NCI-H446 treated with DMSO at 0.1 percent for 48 hours (cell line): ENCODE data around the gene FLNB.

Experiments used
- DNase-seq: peaks from one replicate; lab custom pipeline; 2025; lab: John Stamatoyannopoulos, UW

FLNB gene

DNA sequence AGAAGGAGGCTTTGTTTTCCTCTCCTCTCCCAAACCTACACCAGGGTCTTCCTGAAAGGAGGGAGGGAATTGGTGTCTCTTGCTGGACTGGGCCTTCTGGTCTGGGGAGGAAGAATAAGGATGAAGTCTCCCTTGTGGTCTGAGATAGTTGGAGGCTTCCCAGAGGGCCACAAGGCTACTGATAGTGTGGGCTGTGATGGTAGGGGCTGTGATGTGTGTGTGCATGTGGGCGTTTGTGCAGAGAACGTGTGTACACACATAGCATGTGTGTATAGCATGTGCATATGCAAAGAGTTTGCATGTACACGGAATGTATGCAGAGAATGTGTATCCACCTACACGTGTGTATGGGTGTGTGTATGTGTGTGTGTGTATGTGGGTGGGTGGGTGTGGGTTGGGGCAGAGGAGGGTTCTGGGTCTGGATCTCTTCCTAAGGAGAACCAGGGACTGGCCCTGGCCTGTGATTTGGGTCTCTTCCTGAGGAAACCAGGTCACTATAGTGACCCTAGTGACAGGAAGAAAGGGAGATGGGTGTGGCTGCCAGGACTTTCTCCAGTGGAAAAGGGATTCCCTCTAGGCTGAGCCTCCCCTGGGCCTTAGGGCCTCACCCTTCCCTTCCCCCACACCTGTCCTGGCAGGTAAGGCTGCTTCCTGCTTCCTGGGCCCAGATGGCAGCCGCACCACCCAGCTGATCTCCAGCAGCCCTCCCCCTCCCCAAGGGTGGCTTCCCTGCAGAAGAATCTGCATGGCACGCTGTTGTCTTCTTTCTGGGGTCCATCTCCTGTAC lies 1.7 kb downstream of the FLNB start:
- no peak for DNase-seq

DNA sequence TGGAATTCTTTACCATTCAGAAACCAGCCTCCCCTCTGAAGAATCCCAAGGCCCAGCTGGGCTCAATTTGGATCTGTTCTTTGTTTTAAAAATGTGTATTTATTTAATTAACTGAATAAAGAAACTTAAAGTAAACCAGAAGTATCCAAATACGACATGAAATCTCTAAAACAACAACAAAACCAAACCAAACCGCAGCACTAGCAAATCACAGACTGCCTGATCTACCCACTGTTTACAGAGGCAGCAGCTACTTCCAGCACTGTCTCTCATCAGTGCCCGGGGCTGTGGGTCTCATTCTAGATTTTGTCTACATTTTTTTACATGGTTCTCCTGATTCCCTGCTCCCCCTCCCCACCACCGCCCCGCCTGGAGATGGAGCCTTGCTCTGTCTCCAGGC lies 2.3 kb downstream of the FLNB start:
- no peak for DNase-seq

DNA sequence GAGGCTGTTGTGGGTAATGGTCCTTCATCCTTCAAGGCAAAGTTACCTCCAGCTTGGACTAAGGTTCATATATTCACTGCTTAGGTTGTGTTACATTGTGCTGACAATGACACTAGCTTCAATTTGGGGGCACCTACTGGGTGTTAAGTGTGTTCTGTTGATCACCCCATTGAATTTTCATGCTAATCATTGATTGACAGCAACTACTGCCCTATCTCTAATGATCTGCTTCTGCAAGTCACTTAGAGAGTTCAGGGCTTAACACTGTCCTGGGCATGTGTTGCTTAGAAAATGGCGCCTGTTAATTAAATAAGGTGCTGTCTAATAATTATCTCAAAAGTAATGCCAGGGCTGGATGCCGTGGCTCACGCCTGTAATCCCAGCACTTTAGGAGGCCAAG lies 3.4 kb downstream of the FLNB start:
- DNase-seq = no peak

DNA sequence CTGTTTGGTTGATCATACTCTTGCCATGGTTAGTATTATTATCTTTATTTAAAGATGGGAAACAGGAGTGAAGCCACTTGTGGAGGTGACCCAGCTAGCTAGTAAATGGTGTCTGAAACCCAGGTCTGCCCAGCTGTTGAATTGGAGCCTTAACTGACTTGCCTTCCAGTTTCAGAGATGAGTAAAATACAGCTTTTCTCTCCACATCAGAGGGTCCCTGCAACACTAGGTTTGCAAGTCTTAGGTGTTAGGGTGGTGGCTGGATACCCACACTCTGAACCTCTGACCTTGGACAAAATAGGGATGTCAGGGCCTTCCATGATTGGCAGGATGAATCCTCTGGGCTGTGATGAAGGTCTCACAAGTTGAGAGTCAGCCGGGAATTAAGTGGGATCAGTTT lies 4.1 kb downstream of the FLNB start:
- DNase-seq = no peak

DNA sequence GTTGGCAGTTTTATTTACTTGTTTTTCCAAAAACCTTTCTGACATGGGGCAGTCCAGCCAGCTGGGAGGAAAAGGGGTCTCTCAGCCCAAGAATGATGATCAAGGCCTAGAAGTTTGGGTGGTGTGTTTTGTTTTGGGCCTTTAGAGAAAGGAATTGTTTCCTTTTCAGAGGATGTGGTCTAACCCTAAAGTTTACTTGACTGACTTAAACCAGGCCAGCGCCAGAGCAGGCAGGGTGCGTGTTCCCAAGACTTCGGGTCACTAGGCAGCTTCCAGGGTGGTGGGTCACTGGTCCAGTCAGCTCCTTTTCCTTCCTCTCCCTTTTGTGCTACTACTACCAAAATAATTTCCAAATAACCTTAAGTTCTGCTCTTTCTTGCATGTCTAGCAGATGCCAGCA lies 4.9 kb downstream of the FLNB start:
- DNase-seq = no peak

DNA sequence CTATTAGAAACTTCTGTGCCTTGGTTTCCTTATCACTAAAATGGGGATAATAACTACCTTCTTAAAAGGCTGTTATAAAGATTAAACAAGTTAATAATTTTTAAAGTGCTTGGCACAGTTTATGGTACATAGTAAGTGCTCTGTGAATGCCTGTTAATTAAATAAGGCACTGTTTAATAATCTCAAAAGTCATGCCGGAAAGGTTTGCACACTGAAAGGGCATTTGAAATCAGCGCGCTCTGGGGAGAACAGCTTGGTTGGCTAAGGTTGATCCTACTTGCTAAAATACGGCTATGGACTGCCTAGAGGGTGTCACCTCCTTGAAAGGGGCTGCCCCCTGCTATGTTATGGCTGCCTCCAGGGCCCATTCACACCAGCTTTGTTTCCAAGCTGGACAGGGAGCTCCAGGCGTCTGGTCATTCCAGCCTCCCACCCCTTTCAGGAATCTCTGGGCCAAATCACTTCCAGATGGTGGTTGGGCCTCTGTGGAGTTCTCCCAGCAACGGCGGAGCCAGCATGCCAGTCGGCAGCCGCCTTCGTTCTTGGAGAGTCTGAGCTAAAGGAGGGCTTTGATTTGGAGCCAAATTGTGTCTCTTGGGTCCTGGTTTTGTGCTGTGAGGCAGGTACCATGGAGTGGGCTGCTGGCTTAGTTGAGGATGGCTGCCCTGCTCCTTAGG lies 5.9 kb downstream of the FLNB start:
- peak; percentile 30 for DNase-seq

DNA sequence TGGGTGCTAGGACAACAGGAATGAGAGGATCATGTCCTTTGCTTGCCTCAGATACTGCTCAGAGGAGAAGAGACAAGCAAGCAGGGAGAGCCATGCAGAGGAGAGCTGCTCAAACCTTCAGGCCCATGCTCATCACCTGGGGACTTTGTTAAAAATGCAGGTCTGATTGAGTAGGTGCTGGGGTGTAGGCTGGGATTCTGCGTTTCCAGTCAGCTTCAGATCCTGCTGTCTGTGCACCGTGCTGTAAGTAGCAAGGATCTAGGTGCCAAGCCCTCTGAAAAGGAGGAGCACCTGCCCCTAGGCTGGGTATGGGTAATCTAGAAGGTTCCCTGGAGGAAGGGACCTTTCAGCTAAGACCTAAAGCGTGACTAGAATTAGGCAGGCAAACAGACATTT lies 7.3 kb downstream of the FLNB start:
- DNase-seq = no peak

DNA sequence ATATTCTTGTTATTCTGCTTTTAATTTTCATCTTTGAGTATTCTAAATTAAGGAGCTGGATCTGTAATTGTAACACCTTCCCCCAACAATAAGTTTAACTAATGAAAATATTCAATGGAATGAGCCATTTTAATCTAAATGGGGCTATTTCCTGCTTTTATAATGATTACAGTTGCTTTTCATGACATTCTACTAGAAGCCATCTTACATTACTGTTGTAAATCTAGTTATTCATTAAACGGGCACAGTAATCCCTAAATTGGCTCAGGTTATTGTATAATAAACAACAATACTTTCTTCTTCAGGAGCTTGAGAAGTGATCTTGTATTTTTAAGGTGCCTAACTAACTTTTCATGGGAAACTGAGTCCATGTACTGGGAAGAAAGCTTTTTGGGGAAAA lies 8.5 kb downstream of the FLNB start:
- no peak for DNase-seq

DNA sequence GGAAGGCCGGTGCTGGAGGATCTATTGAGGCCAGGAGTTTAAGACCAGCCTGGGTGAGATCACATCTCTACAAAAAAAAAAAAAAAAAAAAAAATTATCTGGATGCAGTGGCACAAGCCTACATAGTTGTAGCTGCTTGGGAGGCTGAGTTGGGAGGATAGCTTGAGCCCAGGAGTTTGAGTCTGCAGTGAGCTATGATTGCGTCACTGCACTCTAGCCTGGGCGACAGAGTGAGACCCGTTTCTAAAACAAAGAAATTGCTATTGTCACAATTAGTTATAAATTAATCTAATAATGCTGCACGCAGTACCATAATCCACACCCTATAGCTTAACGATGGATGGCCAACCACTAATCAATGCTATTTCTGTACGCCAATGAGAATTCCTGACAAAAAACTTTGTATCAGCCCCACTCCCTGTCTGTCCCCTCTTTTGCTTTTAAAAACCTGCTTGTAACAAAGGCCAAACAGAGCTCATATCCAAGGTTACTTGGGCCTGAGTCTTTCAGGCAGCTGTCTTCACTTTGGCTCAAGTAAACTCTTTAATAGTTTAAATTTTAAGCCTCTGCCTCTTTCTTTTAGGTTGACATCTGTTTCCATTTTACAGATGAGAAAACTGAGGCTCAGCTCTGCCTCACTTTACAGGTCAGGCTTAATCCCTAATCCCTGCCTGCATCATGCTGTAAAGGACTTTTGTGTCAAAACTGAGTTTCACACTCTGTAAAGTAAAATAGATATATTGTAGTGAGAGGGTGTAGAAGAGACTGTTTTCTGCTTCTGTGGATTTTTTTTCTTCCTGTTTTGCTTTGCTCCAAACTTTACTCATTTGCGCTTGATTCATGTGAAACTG lies 10.9 kb downstream of the FLNB start:
- no peak for DNase-seq

DNA sequence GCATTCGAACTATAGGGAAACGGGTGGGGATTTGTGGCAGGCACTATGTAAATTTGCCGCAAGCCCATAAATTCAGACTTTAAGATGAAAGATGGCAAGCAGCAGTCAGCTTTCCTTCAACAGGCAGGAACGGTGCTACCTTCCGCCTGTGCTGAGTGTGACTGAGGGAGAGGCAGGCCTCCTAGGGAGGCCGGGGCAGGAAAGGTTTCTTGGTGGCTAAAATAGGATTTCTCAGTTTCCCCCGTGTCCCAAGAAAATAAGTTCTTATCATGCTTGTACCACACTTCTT lies 12.5 kb downstream of the FLNB start:
- no peak for DNase-seq

DNA sequence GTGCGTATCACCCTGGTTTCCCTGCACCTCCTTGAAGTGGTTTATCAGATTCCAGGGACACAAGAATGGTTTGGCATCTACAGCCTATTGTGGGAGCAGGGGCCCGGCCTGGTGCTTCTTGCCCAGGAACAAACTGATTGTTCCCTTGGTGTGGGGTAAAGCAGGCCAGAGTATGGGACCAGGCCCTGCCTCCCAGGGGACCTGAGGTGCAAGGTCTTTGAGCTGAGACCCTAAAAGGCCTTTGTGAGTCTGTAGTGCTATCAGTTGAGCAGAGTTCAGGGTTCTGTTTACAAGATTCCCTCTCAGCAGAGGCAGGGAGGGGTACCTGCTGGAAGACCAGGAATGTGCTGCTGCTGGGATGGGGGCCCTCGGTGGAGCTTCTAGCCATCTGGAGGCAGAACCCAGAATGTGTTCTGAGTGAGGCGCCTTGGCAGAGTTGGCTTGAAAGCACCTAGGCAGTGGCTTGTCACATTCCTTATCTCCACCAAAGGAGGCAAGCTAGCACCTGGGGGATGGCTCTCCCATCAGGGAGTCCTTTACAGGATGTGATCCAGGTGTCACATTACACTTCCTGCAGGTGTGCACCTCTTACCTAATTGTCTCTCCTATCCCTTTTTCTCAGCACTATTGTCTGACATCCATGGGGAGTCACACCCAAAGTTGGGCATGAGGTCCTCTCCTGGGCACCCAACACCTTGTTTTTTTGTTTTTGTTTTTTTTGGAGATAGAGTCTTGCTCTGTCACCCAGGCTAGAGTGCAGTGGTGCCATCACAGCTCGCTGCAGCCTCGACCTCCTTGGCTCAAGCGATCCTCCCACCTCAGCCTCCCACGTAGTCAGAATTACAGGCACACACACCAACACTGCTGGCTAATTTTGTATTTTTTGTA lies 13.1 kb downstream of the FLNB start:
- DNase-seq = no peak

DNA sequence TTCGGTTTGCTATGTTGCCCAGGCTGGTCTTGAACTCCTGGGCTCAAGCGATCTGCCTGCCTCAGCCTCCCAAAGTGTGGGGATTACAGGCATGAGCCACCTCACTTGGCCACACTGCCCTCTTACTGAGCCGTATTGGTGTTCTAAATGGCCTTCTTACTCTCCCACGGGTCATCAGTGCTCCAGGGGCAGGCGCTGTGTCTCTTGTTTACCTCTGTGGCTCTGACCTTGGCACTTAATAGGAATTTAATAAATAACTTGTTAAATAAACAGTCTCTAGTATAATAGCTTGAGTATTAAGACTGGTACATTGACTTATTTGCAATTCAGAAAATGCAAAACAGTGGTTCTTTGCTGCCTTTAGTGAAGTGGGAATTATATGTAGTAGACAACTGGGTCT lies 13.7 kb downstream of the FLNB start:
- no peak for DNase-seq

DNA sequence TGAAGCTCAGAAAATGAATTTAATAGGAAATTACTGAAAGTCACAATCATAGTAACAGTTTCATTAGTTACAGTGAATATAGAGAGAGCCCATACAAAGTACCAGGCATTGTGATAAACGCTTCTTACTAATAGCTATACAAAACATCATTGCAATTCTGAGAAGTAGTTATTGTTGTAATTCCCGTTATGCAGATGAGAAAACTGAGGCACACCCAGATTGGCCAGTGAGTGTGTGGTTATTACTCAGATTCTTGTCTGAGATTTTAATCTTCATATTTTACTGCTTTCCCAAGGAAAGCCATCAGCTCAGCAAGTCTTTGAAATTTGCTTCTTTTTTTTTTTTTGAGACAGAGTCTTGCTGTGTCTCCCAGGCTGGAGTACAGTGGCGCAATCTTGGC lies 14.3 kb downstream of the FLNB start:
- DNase-seq = no peak

DNA sequence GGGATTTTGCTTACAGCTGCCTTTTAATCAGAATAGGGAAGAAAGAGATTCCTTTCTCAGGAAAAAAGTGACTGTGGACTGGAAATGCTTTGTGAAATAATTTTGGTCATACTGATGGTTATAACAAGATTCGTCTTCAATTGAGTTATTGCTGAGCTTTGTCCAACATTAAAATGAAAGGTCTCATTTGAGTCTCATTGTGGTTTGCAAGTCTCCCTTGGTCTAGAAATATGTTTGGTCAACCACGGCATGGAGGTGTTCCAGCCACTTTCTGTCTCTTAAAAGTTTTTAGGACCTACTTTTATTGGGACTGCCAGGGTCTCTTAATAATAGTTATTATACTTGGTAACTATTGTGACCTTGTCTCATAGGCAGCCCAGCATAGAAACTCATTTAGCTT lies 15.3 kb downstream of the FLNB start:
- no peak for DNase-seq

DNA sequence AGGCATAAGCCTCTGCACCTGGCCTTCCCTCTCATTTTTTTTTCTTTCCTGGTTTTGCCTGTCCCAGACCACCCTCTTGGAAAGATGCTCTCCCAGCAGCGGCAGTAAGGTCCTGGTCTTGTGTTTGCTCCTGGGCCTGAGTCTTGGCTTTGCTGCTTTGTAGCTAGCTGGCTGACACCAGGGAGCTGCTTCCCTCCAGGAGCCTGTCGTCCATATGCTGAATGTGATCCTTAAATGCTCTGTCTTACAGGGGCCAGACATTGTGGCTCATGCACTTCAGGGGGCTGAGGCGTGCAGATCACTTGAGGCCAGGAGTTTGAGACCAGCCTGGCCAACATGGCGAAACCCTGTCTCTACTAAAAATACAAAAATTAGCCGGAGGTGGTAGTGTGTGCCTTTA lies 17.2 kb downstream of the FLNB start:
- no peak for DNase-seq

DNA sequence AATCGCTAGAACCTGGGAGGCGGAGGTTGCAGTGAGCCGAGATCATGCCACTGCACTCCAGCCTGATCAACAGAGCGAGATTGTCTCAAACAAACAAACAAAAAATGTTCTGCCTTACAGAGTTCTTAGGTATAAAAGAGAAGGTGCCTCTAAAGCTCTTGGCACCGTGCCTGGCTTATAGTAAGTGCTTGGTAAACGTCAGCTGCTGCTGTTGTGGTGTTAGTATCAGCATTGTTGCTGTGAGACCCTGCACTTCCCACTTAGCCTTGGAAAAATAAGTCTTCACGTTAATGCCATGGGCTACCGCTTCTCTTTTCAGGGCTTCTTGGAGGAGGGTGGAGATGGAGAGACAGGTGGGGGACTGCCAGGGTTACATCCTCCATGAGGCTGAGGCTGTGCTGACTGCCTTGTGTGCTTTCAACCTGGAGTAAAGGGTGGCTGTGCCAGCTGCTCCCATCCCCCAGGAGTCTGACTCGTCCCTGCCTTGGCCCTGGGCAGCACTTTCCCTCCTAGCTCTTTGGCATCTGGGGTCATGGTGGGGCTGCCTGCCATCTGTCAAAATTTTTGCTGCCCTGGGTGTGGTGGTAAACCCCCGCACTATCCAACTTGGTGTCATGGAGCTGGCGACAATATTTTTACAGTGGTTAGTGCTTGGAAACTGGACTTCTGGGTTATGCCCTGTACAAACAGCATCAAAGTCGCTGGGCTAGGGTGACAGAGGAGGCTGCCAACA lies 17.8 kb downstream of the FLNB start:
- no peak for DNase-seq

DNA sequence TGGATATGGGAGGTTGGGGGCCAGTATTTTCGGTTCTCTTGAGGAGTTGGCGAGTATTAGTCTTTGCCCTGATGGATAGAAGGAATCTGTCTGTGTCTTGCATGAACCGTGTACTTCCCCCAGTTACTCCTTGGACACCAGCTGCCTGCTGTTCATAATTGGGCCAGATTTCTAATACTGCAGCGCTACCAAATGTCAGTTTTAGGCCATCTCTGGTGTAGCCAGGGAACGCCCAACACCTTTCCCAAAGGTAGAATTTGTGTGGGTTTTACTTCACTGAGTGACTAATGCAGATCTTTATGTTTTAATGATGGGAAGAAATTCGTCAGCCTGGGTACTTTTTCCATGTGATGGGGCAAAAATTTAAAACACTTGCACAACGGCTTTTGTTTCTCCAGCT lies 18.4 kb downstream of the FLNB start:
- DNase-seq = no peak

DNA sequence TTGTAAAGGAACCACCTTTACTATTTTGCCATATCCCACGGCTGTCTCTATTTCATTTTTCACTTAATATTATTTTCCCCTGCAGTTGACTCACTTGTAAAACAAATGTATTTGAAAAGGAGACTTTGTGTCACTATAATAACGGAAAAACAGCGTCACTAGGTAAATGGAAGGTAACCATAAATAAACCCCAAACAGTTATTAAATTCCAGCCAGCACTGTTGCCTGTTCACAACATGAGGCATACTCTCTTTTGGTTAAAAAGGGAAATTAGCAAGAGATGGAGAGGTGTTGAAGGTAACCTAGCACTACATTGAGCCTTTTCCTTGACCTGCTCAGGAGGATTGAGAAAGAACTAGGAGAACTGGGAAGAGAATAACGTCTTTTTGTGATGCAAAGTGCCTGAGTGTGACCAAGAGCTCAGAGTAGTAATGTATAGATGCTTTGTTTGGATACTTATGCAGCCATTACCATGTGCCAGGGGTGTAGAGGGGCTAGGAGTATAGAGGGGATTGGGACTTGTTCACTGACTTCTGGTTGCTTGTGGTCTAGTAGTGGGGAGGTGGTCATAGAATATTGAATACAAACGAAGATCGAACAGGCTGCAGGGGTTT lies 19.6 kb downstream of the FLNB start:
- no peak for DNase-seq

DNA sequence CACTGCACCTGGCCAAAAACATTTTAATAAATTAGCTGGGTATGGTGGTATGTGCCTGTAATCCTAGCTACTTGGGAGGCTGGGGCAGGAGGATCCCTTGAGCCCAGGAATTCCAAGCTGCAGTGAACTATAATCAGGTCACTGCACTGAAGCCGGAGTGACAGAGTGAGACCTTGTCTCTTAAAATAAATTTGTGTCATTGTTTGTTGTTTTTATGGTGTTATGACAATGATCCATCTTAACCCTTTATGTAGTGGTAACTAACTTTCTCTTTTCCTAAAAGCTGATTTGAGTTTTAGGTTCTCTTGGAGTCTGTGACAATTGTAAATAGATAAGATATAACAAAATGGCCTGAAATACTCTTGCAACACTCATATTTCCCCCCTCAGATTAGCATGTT lies 20.7 kb downstream of the FLNB start:
- DNase-seq = no peak

DNA sequence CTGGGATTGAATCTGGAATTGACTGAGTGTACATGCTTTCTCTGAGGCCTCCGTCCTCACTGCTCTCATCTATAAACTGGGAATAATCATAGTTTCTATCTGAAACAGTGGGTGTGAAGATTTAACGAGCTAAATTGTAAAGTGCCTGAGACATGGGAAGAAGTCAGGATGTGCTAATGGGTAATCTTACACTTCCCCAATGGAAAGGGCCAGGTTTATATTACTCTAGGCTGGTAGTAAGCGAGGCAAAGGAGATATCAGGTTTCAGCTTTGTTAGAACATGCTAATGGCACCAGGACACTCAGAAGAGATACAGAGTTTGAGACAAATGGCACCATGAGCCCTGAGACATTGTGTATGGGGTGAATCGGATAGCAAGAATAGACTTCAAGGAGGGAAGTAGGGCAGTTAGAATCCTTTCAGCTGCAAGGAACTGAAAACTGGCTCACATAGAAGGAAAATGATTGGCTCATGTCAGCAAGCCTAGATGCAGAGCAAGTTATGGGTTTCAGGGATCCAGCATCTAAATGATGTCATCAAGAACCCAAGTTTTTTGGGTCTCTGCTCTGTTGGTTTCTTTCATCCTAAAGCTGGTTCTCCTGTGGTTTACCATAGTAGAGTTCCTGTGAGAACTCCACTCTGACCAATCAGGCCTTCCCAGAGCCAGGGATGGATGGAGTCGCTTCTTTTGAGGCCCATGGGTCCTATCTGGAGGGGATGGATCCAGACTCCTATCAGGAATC lies 21.8 kb downstream of the FLNB start:
- no peak for DNase-seq
